Esophagus muscularis mucosa (tissue), 4 donors: ENCODE results near the gene MNAT1.

ENCODE experiments used
- EP300 ChIP-seq: sonication (generic); formaldehyde crosslinking; IDR thresholded peaks from one replicate; pipeline ENCODE4 v1.6.1; 2017; ENCODE audit warnings: antibody characterized with exemption
- POLR2A ChIP-seq: fragments of 450-650 bp; IDR thresholded peaks from one replicate; pipeline ENCODE4 v1.6.1; 2017; ENCODE audit warnings: antibody characterized with exemption, moderate library complexity, mild to moderate bottlenecking, low read depth
- POLR2AphosphoS5 ChIP-seq, 2 donors: sonication (generic); formaldehyde crosslinking; IDR thresholded peaks; one replicate each; pipeline ENCODE4 v1.6.1; 2017; ENCODE audit warnings: antibody characterized with exemption in 2 of 2
- TF ChIP-seq, protein P1 (sequence below), 3 experiments: fragments of 200-600 bp in 2 of 3; fragments of 450-650 bp in 1 of 3; sonication (generic) in 2 of 3; IDR thresholded peaks; one replicate each; pipeline ENCODE4 v1.5.1; 2017 to 2019; ENCODE audit warnings: antibody characterized with exemption in 3 of 3, mild to moderate bottlenecking in 2 of 3, moderate library complexity in 1 of 3

DNA sequence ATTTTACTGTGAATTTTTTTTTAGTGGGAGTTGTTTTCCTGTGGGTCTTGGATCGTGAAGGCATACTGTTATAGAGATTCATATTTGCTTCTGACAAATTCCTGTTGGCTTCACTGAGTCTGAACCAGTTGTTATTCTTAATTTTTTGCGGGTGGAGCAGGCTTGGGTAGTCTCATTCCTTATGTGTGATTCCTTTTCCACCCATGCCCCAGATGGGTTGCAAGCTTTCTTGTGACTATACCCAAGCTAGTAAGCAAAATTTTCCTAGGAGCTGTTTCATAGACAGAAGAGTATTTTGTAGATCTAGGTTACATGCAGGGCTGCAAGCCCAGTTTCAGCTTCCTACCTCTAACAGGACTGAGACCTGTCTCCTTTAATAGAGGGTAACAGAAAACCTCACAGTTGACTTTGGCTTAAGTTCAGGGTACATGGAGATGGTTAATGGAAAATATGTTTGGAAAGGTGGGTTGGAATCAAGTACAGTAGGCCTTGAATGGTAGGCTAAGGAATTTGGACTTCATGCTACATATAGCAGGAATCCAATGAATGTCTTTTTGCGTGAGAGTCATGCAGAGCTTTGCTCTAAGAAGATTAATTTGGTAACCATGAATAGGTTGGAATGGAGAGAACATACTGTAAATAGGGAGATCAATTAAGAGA is 217.3 kb downstream of the MNAT1 start:
- TF ChIP-seq, protein P1, sequence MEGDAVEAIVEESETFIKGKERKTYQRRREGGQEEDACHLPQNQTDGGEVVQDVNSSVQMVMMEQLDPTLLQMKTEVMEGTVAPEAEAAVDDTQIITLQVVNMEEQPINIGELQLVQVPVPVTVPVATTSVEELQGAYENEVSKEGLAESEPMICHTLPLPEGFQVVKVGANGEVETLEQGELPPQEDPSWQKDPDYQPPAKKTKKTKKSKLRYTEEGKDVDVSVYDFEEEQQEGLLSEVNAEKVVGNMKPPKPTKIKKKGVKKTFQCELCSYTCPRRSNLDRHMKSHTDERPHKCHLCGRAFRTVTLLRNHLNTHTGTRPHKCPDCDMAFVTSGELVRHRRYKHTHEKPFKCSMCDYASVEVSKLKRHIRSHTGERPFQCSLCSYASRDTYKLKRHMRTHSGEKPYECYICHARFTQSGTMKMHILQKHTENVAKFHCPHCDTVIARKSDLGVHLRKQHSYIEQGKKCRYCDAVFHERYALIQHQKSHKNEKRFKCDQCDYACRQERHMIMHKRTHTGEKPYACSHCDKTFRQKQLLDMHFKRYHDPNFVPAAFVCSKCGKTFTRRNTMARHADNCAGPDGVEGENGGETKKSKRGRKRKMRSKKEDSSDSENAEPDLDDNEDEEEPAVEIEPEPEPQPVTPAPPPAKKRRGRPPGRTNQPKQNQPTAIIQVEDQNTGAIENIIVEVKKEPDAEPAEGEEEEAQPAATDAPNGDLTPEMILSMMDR (IDR thresholded peaks at IDR 0.05): no peak
- TF ChIP-seq POLR2AphosphoS5 (IDR thresholded peaks at IDR 0.05) (no peak), EP300 (no peak), POLR2A (no peak)
